Astrocyte (in vitro differentiated cells and primary cell): ENCODE measurements around the gene PPIF. TPM values are rescaled to one million over a fixed set of nuclear protein-coding genes. Genes with fewer than 3 reads are reported as not detected.

ENCODE experiments used
- DNase-seq: peaks from one replicate; pipeline ENCODE4 v3.0.0-alpha.2; 2010; ENCODE audit warnings: low read depth
- FAIRE-seq: peaks from 2 replicates; lab custom pipeline; 2011; peaks lifted over from hg19 to GRCh38; lab: Jason Lieb, UNC
- H2AFZ ChIP-seq: 2 replicates; pipeline ENCODE4 v1.6.0; 2012; ENCODE audit warnings: low read depth, low read length, inconsistent platforms
- H3K27ac ChIP-seq: 2 replicates; pipeline ENCODE4 v1.5.1; 2011; ENCODE audit warnings: low read depth, low read length, inconsistent platforms
- H3K27me3 ChIP-seq: 2 replicates; pipeline ENCODE4 v1.6.0; 2011; ENCODE audit warnings: low read length, inconsistent platforms; ENCODE audit not compliant: insufficient read depth
- H3K36me3 ChIP-seq: 2 replicates; pipeline ENCODE4 v1.5.1; 2011; ENCODE audit warnings: low read length, inconsistent platforms; ENCODE audit not compliant: insufficient read depth
- H3K4me1 ChIP-seq: 2 replicates; pipeline ENCODE4 v1.5.1; 2011; ENCODE audit warnings: low read length, inconsistent platforms; ENCODE audit not compliant: insufficient read depth
- H3K4me2 ChIP-seq: 2 replicates; pipeline ENCODE4 v1.6.0; 2012; ENCODE audit warnings: low read length, inconsistent platforms
- H3K4me3 ChIP-seq: 2 replicates; pipeline ENCODE4 v1.5.1; 2011; ENCODE audit warnings: low read depth, mild to moderate bottlenecking, low read length, inconsistent platforms; ENCODE audit not compliant: insufficient read depth
- H3K79me2 ChIP-seq: 2 replicates; pipeline ENCODE4 v1.6.0; 2012; ENCODE audit warnings: mild to moderate bottlenecking, low read length, inconsistent platforms; ENCODE audit not compliant: insufficient read depth
- H3K9ac ChIP-seq: 2 replicates; pipeline ENCODE4 v1.6.0; 2012; ENCODE audit warnings: mild to moderate bottlenecking, low read length, inconsistent platforms
- H3K9me3 ChIP-seq: 2 replicates; pipeline ENCODE4 v1.5.1; 2012; ENCODE audit warnings: low read depth, mild to moderate bottlenecking, low read length, inconsistent platforms; ENCODE audit not compliant: insufficient read depth
- H4K20me1 ChIP-seq: 2 replicates; pipeline ENCODE4 v1.6.0; 2012; ENCODE audit warnings: low read length, inconsistent platforms; ENCODE audit not compliant: insufficient read depth
- H3K27ac Mint-ChIP-seq: one replicate; pipeline ENCODE4 v1.8.0; 2021; ENCODE audit warnings: mild to moderate bottlenecking, mixed read lengths; ENCODE audit not compliant: unreplicated experiment
- H3K27me3 Mint-ChIP-seq: one replicate; pipeline ENCODE4 v1.8.0; 2021; ENCODE audit warnings: low read depth, mixed read lengths; ENCODE audit not compliant: unreplicated experiment
- H3K36me3 Mint-ChIP-seq: one replicate; pipeline ENCODE4 v1.8.0; 2021; ENCODE audit warnings: low read depth, mixed read lengths; ENCODE audit not compliant: unreplicated experiment
- H3K4me1 Mint-ChIP-seq: one replicate; pipeline ENCODE4 v1.8.0; 2021; ENCODE audit warnings: low read depth, mixed read lengths; ENCODE audit not compliant: unreplicated experiment
- H3K4me3 Mint-ChIP-seq: one replicate; pipeline ENCODE4 v1.8.0; 2021; ENCODE audit warnings: mild to moderate bottlenecking, moderate library complexity, mixed read lengths; ENCODE audit not compliant: unreplicated experiment
- H3K9me3 Mint-ChIP-seq: one replicate; pipeline ENCODE4 v1.8.0; 2021; ENCODE audit warnings: mild to moderate bottlenecking, mixed read lengths; ENCODE audit not compliant: unreplicated experiment
- EZH2 ChIP-seq: IDR thresholded peaks from 2 replicates; pipeline ENCODE4 v1.6.1; 2012; ENCODE audit warnings: mild to moderate bottlenecking, low read length, inconsistent platforms; ENCODE audit not compliant: insufficient read depth
- total RNA-seq: library from RNA; stranded (reverse); gene quantifications from 2 replicates; pipeline ENCODE4 v1.2.1, GENCODE V29; 2021
- TF ChIP-seq, protein P1 (sequence below): IDR thresholded peaks from 2 replicates; pipeline ENCODE4 v1.5.1; 2011; ENCODE audit warnings: low read depth, mild to moderate bottlenecking, inconsistent platforms, low read length, moderate library complexity; ENCODE audit not compliant: insufficient read depth

The PPIF gene
- total RNA-seq, 1 donor from 2014 or later, result 31.7 TPM

DNA sequence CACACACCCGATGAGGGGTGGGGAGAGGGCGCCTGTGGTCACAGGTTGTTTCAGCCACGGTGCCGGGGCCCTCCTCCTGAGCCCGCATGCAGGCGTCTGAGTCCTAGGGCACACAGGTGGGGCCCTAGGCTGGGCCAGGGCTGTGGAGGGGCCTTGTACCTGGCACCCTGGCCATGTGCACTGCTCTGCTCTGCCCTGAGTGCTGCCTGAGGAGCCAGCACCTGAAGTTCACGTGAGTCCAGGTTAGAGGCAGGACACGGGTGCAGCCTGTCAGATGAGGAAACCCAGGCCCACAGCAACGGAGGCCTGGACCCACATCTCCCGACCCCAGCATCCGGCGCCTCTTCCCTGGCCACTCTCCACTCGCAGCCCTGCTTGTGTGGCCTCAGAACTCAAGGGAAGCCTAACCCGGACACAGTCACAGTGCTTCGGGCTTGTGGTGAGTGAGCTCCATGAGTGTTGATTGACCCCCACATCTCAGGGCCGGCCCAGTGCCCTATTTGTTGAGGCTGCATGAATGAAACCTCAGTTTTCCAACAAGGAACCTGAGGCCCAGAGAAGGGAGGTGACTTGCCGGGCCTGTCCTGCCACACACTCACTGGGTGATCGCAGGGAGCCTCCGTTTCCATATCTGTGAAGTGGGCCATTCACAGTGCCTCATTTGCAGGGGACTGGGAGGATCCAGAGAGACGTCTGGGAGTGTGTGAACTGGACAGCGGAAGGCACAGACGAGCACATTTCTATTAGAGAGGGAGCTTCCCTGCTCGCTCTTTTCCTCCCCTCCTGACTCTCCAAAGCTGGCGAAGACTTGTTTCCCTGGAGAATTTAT lies 39.6 kb downstream of the PPIF start:
- H3K36me3 ChIP-seq, result peaks cover 9% of the 10 kb centered on the region
- H3K9me3 ChIP-seq, result no peaks in the 10 kb centered on the region
- Mint-ChIP-seq H3K27ac (no peak overlapping the region), H3K4me3 (no peak overlapping the region), H3K4me1 (peaks cover 16% of the 10 kb centered on the region), H3K27me3 (no peaks in the 10 kb centered on the region), H3K36me3 (peaks cover 6% of the 10 kb centered on the region), H3K9me3 (no peaks in the 10 kb centered on the region)
- no peak overlapping the region for H3K4me3 ChIP-seq
- H4K20me1 ChIP-seq, result peaks cover 4% of the 10 kb centered on the region
- no peaks in the 10 kb centered on the region for H3K79me2 ChIP-seq
- TF ChIP-seq EZH2, result no peak
- TF ChIP-seq, protein P1, sequence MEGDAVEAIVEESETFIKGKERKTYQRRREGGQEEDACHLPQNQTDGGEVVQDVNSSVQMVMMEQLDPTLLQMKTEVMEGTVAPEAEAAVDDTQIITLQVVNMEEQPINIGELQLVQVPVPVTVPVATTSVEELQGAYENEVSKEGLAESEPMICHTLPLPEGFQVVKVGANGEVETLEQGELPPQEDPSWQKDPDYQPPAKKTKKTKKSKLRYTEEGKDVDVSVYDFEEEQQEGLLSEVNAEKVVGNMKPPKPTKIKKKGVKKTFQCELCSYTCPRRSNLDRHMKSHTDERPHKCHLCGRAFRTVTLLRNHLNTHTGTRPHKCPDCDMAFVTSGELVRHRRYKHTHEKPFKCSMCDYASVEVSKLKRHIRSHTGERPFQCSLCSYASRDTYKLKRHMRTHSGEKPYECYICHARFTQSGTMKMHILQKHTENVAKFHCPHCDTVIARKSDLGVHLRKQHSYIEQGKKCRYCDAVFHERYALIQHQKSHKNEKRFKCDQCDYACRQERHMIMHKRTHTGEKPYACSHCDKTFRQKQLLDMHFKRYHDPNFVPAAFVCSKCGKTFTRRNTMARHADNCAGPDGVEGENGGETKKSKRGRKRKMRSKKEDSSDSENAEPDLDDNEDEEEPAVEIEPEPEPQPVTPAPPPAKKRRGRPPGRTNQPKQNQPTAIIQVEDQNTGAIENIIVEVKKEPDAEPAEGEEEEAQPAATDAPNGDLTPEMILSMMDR, result no peak
- FAIRE-seq, result no peak
- H3K27ac ChIP-seq, result no peak overlapping the region
- no peak overlapping the region for H3K4me2 ChIP-seq
- H3K9ac ChIP-seq, result no peak overlapping the region
- H3K4me1 ChIP-seq, result peaks cover 14% of the 10 kb centered on the region
- no peak for DNase-seq
- H3K27me3 ChIP-seq, result no peaks in the 10 kb centered on the region
- H2AFZ ChIP-seq, result no peak overlapping the region

DNA sequence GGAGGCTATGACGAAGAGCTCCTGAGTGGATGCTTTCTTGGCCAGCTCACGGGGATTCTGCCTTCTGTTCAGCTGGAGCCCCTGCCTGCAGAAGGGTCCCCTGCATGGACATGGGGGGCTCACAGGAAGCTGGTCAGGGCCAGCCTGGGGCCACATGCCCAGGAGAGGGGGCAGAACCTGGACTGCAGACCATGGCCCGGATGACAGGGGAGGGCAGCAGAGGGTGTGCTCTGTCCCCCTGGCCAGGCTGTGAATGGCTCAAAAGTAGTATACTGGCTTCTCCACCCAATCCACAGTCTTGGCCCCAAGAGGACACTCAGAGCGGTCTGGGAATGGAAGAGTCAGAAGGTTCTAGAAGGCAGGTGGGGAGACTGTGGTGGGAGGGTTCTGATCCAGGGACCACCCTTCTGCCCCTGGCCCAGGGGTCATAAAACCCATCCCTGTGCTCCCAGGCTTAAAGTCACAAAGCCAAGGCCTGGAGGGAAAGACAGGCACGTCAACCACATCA lies 40.3 kb downstream of the PPIF start:
- Mint-ChIP-seq H3K27me3 (no peaks in the 10 kb centered on the region), H3K4me1 (peaks cover 13% of the 10 kb centered on the region), H3K36me3 (peaks cover 9% of the 10 kb centered on the region), H3K27ac (no peak overlapping the region), H3K4me3 (no peak overlapping the region), H3K9me3 (peaks cover 2% of the 10 kb centered on the region)
- FAIRE-seq (no peak), DNase-seq (no peak)
- Histone ChIP-seq H3K9me3 (no peaks in the 10 kb centered on the region), H3K9ac (no peak overlapping the region), H3K27me3 (no peaks in the 10 kb centered on the region), H3K79me2 (no peaks in the 10 kb centered on the region), H3K36me3 (peaks cover 9% of the 10 kb centered on the region), H3K27ac (no peak overlapping the region), H3K4me2 (no peak overlapping the region), H4K20me1 (peaks cover 4% of the 10 kb centered on the region), H3K4me1 (peaks cover 8% of the 10 kb centered on the region), H3K4me3 (no peak overlapping the region), H2AFZ (no peak overlapping the region)
- TF ChIP-seq, protein P1, result no peak
- TF ChIP-seq EZH2, result no peak
